ENCODE results near the gene CADM4. TPM values are rescaled to one million over a fixed set of nuclear protein-coding genes. Genes with fewer than 3 reads are reported as not detected.

The CADM4 gene
- total and polyA plus RNA-seq, 10 of the 15 experiments (the other 5 are each of a cell fraction or from before 2014, with no cell fraction given): 0.04 to 0.12 (median 0.08) TPM; not detected in 5

DNA sequence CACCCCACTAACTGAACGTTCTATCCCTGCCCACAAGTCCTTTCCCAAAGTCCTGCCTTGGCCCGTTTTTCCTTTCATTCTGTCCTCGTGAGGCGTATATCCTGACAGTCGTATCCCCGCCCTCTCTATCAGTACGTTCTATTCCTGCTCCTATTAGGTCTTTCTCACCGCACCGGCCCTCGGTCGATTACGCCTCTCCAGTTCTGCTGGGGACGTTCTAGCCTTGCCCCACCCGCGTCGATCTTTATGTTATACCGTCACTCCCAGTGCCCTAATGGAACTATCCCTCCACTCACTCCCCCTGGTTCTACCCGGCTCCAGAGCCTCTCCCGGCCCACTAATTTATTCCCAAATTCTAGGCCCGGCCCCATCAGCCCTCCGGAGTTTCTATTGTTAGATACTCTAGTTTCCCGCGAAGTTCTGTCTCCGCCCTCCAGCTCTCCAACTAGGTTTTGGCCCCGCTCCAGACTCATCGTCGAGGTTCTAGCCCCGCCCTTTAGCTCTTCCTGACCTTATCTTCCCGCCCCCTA, 28.3 kb upstream of the CADM4 start (continued):
- TF ChIP-seq, protein P1, sequence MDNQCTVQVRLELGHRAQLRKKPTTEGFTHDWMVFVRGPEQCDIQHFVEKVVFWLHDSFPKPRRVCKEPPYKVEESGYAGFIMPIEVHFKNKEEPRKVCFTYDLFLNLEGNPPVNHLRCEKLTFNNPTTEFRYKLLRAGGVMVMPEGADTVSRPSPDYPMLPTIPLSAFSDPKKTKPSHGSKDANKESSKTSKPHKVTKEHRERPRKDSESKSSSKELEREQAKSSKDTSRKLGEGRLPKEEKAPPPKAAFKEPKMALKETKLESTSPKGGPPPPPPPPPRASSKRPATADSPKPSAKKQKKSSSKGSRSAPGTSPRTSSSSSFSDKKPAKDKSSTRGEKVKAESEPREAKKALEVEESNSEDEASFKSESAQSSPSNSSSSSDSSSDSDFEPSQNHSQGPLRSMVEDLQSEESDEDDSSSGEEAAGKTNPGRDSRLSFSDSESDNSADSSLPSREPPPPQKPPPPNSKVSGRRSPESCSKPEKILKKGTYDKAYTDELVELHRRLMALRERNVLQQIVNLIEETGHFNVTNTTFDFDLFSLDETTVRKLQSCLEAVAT (IDR thresholded peaks at IDR 0.05): peak; percentile 75; the same call in 1 of the 2 replicates
- no peak for TF ChIP-seq EZH2 (IDR thresholded peaks at IDR 0.05; ENCODE audit: borderline replicate concordance, control insufficient read depth, low read depth, low read length)
- TF ChIP-seq, protein P2, sequence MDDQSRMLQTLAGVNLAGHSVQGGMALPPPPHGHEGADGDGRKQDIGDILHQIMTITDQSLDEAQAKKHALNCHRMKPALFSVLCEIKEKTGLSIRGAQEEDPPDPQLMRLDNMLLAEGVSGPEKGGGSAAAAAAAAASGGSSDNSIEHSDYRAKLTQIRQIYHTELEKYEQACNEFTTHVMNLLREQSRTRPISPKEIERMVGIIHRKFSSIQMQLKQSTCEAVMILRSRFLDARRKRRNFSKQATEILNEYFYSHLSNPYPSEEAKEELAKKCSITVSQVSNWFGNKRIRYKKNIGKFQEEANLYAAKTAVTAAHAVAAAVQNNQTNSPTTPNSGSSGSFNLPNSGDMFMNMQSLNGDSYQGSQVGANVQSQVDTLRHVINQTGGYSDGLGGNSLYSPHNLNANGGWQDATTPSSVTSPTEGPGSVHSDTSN (IDR thresholded peaks at IDR 0.05; ENCODE audit: insufficient replicate concordance, low read depth, low read length): no peak
- TF ChIP-seq, protein P3, sequence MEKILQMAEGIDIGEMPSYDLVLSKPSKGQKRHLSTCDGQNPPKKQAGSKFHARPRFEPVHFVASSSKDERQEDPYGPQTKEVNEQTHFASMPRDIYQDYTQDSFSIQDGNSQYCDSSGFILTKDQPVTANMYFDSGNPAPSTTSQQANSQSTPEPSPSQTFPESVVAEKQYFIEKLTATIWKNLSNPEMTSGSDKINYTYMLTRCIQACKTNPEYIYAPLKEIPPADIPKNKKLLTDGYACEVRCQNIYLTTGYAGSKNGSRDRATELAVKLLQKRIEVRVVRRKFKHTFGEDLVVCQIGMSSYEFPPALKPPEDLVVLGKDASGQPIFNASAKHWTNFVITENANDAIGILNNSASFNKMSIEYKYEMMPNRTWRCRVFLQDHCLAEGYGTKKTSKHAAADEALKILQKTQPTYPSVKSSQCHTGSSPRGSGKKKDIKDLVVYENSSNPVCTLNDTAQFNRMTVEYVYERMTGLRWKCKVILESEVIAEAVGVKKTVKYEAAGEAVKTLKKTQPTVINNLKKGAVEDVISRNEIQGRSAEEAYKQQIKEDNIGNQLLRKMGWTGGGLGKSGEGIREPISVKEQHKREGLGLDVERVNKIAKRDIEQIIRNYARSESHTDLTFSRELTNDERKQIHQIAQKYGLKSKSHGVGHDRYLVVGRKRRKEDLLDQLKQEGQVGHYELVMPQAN (conservative IDR thresholded peaks at IDR 0.05): no peak
